Activated naive CD4-positive, alpha-beta T cell treated with anti-CD3 and anti-CD28 coated beads for 36 hours (primary cell): ENCODE measurements around the gene SUN3. TPM values are rescaled to one million over a fixed set of nuclear protein-coding genes. Genes with fewer than 3 reads are reported as not detected.

Source experiments
- CTCF ChIA-PET: fragments of 350-600 bp; sonication (Branson Sonifier 250); formaldehyde crosslinking; loops from one replicate; lab custom pipeline; 2021; ENCODE audit warnings: antibody characterized with exemption; lab: Charles Lee
- DNase-seq: peaks from one replicate; pipeline ENCODE4 v3.0.0-alpha.2; 2020
- H3K27ac Mint-ChIP-seq: one replicate; pipeline ENCODE4 v1.8.0; 2021; ENCODE audit warnings: mild to moderate bottlenecking, mixed read lengths
- H3K27me3 Mint-ChIP-seq: one replicate; pipeline ENCODE4 v1.8.0; 2021; ENCODE audit warnings: low read depth, mixed read lengths
- H3K36me3 Mint-ChIP-seq: one replicate; pipeline ENCODE4 v1.8.0; 2021; ENCODE audit warnings: low read depth, mixed read lengths
- H3K4me1 Mint-ChIP-seq: one replicate; pipeline ENCODE4 v1.8.0; 2021; ENCODE audit warnings: low read depth, mixed read lengths
- H3K4me3 Mint-ChIP-seq: one replicate; pipeline ENCODE4 v1.8.0; 2021; ENCODE audit warnings: mild to moderate bottlenecking, moderate library complexity, mixed read lengths
- H3K9me3 Mint-ChIP-seq: one replicate; pipeline ENCODE4 v1.8.0; 2021; ENCODE audit warnings: mixed read lengths
- intact Hi-C: fragments of 100-400 bp; cut with micrococcal nuclease; formaldehyde crosslinking; loops from one replicate; pipeline ENCODE4 v1.15.1; 2023
- total RNA-seq, 2 experiments: library from RNA; stranded (reverse); gene quantifications; one replicate each; pipeline ENCODE4 v1.2.3, GENCODE V29; 2021

SUN3 gene
- total RNA-seq, result not detected

DNA sequence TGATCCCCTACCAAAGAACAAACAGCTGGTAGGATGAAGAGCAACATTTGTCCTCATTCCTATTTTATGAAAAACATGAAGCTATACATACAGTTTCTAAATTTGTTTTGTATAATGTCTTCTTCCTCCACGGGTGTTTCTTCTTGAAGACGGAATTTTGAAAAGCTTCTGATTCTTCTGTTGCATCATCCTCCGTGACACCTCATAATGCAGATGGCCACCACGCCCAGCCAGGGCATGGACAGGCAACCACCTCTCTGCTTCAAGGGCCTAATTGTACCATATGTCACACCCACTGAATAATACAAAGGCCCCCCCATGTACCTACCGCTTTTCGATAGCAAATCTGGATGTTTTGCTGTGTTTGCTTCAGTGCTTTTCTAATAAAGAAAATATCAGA, at the start of gene SUN3:
Gene SUN3 (minus strand): TSS at position 170 of the 400 bp plus-strand sequence. CDS start 169 bp downstream, at position 1.
- intact Hi-C loops, result no loop called here
- DNase-seq, result no peak
- CTCF ChIA-PET, result no interaction called here
- Mint-ChIP-seq H3K9me3 (peaks cover 5% of the 10 kb centered on the region), H3K36me3 (no peaks in the 10 kb centered on the region), H3K4me3 (no peak within 1 kb of the TSS), H3K27me3 (peaks cover 10% of the 10 kb centered on the region), H3K4me1 (no peaks in the 10 kb centered on the region), H3K27ac (no peak within 1 kb of the TSS)

DNA sequence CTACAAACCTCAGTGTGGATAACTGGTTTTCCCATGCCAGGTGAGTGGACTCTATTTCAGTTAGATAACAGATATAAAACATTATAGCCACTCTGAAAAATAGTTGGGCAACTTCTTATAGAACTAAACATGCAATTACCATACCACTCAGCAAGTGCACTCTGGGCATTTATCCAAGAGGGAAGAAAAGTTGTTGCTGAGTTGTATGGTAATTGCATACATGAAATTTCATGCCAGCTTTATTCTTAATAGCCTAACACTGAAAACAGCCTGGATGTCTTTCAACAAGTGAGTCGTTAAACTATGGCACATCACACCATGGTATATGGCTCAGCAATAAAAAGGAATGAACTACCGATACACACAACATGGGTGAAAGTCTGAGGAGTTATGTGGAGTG, 49.6 kb upstream of the SUN3 start:
- DNase-seq, result no peak
- intact Hi-C loops, result no loop called here
- H3K9me3 Mint-ChIP-seq, result no peaks in the 10 kb centered on the region
- no peak overlapping the region for H3K4me3 Mint-ChIP-seq
- H3K27me3 Mint-ChIP-seq, result no peaks in the 10 kb centered on the region
- CTCF ChIA-PET, result no interaction called here
- H3K36me3 Mint-ChIP-seq, result no peaks in the 10 kb centered on the region
- H3K27ac Mint-ChIP-seq, result no peak overlapping the region
- H3K4me1 Mint-ChIP-seq, result peaks cover 10% of the 10 kb centered on the region

GRCh38 chr7:48077423-48077822, 48.5 kb upstream of the SUN3 start:
- Mint-ChIP-seq H3K27me3 (no peaks in the 10 kb centered on the region), H3K27ac (no peak overlapping the region), H3K36me3 (no peaks in the 10 kb centered on the region), H3K4me1 (peaks cover 1% of the 10 kb centered on the region), H3K4me3 (no peak overlapping the region), H3K9me3 (peaks cover 1% of the 10 kb centered on the region)
- intact Hi-C loops, result no loop called here
- CTCF ChIA-PET, result interaction anchor here (0.6 kb wide), 1 partner anchor 10 kb away, joined by 3 read pairs; no protein-coding TSS in a partner anchor
- DNase-seq, result no peak

- Mint-ChIP-seq H3K36me3 (no peaks in the 10 kb centered on the region), H3K4me3 (no peak overlapping the region), H3K27me3 (no peaks in the 10 kb centered on the region), H3K4me1 (no peaks in the 10 kb centered on the region), H3K9me3 (peaks cover 4% of the 10 kb centered on the region), H3K27ac (no peak overlapping the region)
- intact Hi-C loops, result no loop called here
- CTCF ChIA-PET, result no interaction called here
- DNase-seq, result no peak
Observed at GRCh38 chr7:48074204-48074654, 45.3 kb upstream of the SUN3 start.

GRCh38 chr7:48067475-48067874, 38.6 kb upstream of the SUN3 start:
- H3K27me3 Mint-ChIP-seq, result no peaks in the 10 kb centered on the region
- H3K36me3 Mint-ChIP-seq, result peaks cover 2% of the 10 kb centered on the region
- intact Hi-C loops, result no loop called here
- CTCF ChIA-PET, result interaction anchor here (0.7 kb wide), 1 partner anchor 10 kb away, joined by 3 read pairs; no protein-coding TSS in a partner anchor
- no peak overlapping the region for H3K27ac Mint-ChIP-seq
- no peak for DNase-seq
- H3K4me1 Mint-ChIP-seq, result no peaks in the 10 kb centered on the region
- no peak overlapping the region for H3K4me3 Mint-ChIP-seq
- H3K9me3 Mint-ChIP-seq, result peaks cover 11% of the 10 kb centered on the region

GRCh38 chr7:48063985-48064384, 35.1 kb upstream of the SUN3 start:
- Mint-ChIP-seq H3K4me1 (no peaks in the 10 kb centered on the region), H3K27me3 (no peaks in the 10 kb centered on the region), H3K9me3 (peaks cover 8% of the 10 kb centered on the region), H3K4me3 (no peak overlapping the region), H3K27ac (no peak overlapping the region), H3K36me3 (peaks cover 3% of the 10 kb centered on the region)
- DNase-seq, result no peak
- CTCF ChIA-PET, result no interaction called here
- intact Hi-C loops, result no loop called here

DNA sequence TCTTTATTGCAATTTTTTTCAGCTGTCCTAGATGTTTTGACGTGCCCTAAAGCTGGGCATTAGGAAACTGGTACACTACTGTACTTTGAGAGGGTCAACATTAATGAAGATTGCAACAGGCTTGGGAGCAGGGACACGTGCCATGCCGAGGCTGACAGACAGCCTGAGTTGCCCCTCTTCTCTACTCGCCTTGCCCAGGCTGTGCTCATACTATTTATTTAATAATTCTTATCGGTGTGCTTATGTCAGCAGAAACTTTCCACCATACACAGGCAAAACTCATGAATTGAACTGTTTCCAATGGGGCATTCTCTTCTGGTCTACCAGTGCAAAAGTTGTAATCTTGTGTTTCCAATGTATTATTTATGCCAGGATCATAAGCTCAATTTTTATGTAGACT, 30.8 kb upstream of the SUN3 start:
- H3K27ac Mint-ChIP-seq, result no peak overlapping the region
- CTCF ChIA-PET, result interaction anchor here (0.7 kb wide), 1 partner anchor 43 kb away, joined by 3 read pairs; no protein-coding TSS in a partner anchor
- peaks cover 5% of the 10 kb centered on the region for H3K36me3 Mint-ChIP-seq
- H3K4me3 Mint-ChIP-seq, result no peak overlapping the region
- H3K4me1 Mint-ChIP-seq, result no peaks in the 10 kb centered on the region
- H3K27me3 Mint-ChIP-seq, result no peaks in the 10 kb centered on the region
- DNase-seq, result no peak
- H3K9me3 Mint-ChIP-seq, result peaks cover 12% of the 10 kb centered on the region
- intact Hi-C loops, result no loop called here

DNA sequence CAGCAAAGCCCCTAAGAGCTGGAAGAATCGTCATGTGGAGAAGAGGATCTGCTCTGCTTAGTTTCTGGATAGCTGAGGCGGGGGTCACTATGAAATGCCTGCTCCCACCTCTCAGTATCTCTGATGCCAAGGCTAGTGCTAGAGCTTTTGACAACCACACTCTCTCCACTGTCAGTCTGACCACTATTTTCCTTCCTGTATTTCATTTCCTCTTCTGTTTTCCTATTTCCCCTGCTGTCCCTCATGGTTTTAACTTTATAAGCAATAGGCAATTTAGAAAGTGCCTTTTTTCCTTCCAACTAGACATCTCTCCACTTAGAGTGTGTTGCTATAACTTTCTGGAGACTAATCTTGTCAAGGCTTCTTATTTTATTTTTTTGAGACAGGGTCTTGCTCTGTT, 30.1 kb upstream of the SUN3 start:
- no peaks in the 10 kb centered on the region for H3K4me1 Mint-ChIP-seq
- no peaks in the 10 kb centered on the region for H3K27me3 Mint-ChIP-seq
- CTCF ChIA-PET, result interaction anchor here (0.7 kb wide), 1 partner anchor 43 kb away, joined by 3 read pairs; no protein-coding TSS in a partner anchor
- no peak overlapping the region for H3K4me3 Mint-ChIP-seq
- no peak for DNase-seq
- H3K9me3 Mint-ChIP-seq, result peaks cover 10% of the 10 kb centered on the region
- intact Hi-C loops, result no loop called here
- no peak overlapping the region for H3K27ac Mint-ChIP-seq
- peaks cover 5% of the 10 kb centered on the region for H3K36me3 Mint-ChIP-seq

GRCh38 chr7:48053736-48054135, 24.8 kb upstream of the SUN3 start:
- DNase-seq, result no peak
- CTCF ChIA-PET, result interaction anchor here (0.9 kb wide), 1 partner anchor 54 kb away, joined by 3 read pairs; no protein-coding TSS in a partner anchor
- H3K27ac Mint-ChIP-seq, result no peak overlapping the region
- intact Hi-C loops, result no loop called here
- H3K4me3 Mint-ChIP-seq, result no peak overlapping the region
- H3K27me3 Mint-ChIP-seq, result no peaks in the 10 kb centered on the region
- peaks cover 4% of the 10 kb centered on the region for H3K9me3 Mint-ChIP-seq
- peaks cover 2% of the 10 kb centered on the region for H3K36me3 Mint-ChIP-seq
- H3K4me1 Mint-ChIP-seq, result no peaks in the 10 kb centered on the region

GRCh38 chr7:48052748-48053147, 23.8 kb upstream of the SUN3 start:
- H3K36me3 Mint-ChIP-seq, result peaks cover 2% of the 10 kb centered on the region
- H3K9me3 Mint-ChIP-seq, result peaks cover 2% of the 10 kb centered on the region
- no peaks in the 10 kb centered on the region for H3K4me1 Mint-ChIP-seq
- no peak overlapping the region for H3K4me3 Mint-ChIP-seq
- DNase-seq, result no peak
- no peak overlapping the region for H3K27ac Mint-ChIP-seq
- H3K27me3 Mint-ChIP-seq, result no peaks in the 10 kb centered on the region
- CTCF ChIA-PET, result no interaction called here
- intact Hi-C loops, result no loop called here

- no peaks in the 10 kb centered on the region for H3K27me3 Mint-ChIP-seq
- H3K4me3 Mint-ChIP-seq, result no peak overlapping the region
- intact Hi-C loops, result no loop called here
- no peaks in the 10 kb centered on the region for H3K9me3 Mint-ChIP-seq
- H3K36me3 Mint-ChIP-seq, result no peaks in the 10 kb centered on the region
- H3K4me1 Mint-ChIP-seq, result peaks cover 16% of the 10 kb centered on the region
- DNase-seq, result no peak
- CTCF ChIA-PET, result no interaction called here
- no peak overlapping the region for H3K27ac Mint-ChIP-seq
Observed at GRCh38 chr7:48049850-48050249, 20.9 kb upstream of the SUN3 start.

- no peaks in the 10 kb centered on the region for H3K9me3 Mint-ChIP-seq
- CTCF ChIA-PET, result no interaction called here
- H3K27me3 Mint-ChIP-seq, result no peaks in the 10 kb centered on the region
- no peak overlapping the region for H3K27ac Mint-ChIP-seq
- H3K4me1 Mint-ChIP-seq, result peaks cover 16% of the 10 kb centered on the region
- H3K36me3 Mint-ChIP-seq, result no peaks in the 10 kb centered on the region
- DNase-seq, result no peak
- intact Hi-C loops, result no loop called here
- no peak overlapping the region for H3K4me3 Mint-ChIP-seq
Observed at GRCh38 chr7:48048113-48048512, 19.2 kb upstream of the SUN3 start.

- H3K9me3 Mint-ChIP-seq, result no peaks in the 10 kb centered on the region
- intact Hi-C loops, result no loop called here
- H3K4me1 Mint-ChIP-seq, result peaks cover 24% of the 10 kb centered on the region
- H3K27ac Mint-ChIP-seq, result no peak overlapping the region
- CTCF ChIA-PET, result no interaction called here
- H3K4me3 Mint-ChIP-seq, result no peak overlapping the region
- H3K36me3 Mint-ChIP-seq, result no peaks in the 10 kb centered on the region
- peak; percentile 43 for DNase-seq
- no peaks in the 10 kb centered on the region for H3K27me3 Mint-ChIP-seq
Observed at GRCh38 chr7:48046458-48046857, 17.6 kb upstream of the SUN3 start.
